ENCODE data around the gene SPATA45. TPM values are rescaled to one million over a fixed set of nuclear protein-coding genes. Genes with fewer than 3 reads are reported as not detected.

SPATA45 gene
- total and polyA plus RNA-seq, 4 donors, result 0.78 TPM; not detected in 3

Other genes with a start within 250 kb of the SPATA45 start
- 100 to 1,000 TPM in 1 of 2 donors, 10 to 100 TPM in 1; 28.1 to 265 TPM for gene ATF3, start 238.9 kb downstream of the SPATA45 start, total RNA-seq
- 10 to 100 TPM; 22.7 to 60.9 TPM for gene ATF3, start 238.9 kb downstream of the SPATA45 start, polyA plus RNA-seq
- 10 to 100 TPM in 1 of 2 donors, 1 to 10 TPM in 1; 5.5 to 13.9 TPM for gene BATF3, start 147.8 kb downstream of the SPATA45 start, total RNA-seq
- 1 to 10 TPM; 5.9 to 8.8 TPM for gene BATF3, start 147.8 kb downstream of the SPATA45 start, polyA plus RNA-seq
- gene NSL1, start 55.9 kb downstream of the SPATA45 start, total RNA-seq, result 10 to 100 TPM; 26.3 to 30.5 TPM
- gene NSL1, start 55.9 kb downstream of the SPATA45 start, polyA plus RNA-seq, result 10 to 100 TPM; 17.7 to 29.2 TPM
- 10 to 100 TPM; 10.9 to 11.4 TPM for gene TATDN3, start 55.8 kb downstream of the SPATA45 start, total RNA-seq
- 10 to 100 TPM; 10.1 to 27.0 TPM for gene TATDN3, start 55.8 kb downstream of the SPATA45 start, polyA plus RNA-seq
- gene FLVCR1, start 10.6 kb upstream of the SPATA45 start, total RNA-seq, result 1 to 10 TPM; 6.9 to 7.7 TPM
- gene FLVCR1, start 10.6 kb upstream of the SPATA45 start, polyA plus RNA-seq, result 1 to 10 TPM; 2.6 to 3.0 TPM
- gene VASH2, start 102.9 kb upstream of the SPATA45 start, total RNA-seq, result 1 to 10 TPM in 1 of 2 donors, under 1 TPM in 1; 0.29 to 1.8 TPM
- under 1 TPM; 0.26 to 0.38 TPM for gene VASH2, start 102.9 kb upstream of the SPATA45 start, polyA plus RNA-seq
- gene ANGEL2, start 168.2 kb upstream of the SPATA45 start, total RNA-seq, result 10 to 100 TPM; 33.5 to 40.4 TPM
- gene ANGEL2, start 168.2 kb upstream of the SPATA45 start, polyA plus RNA-seq, result 10 to 100 TPM; 10.6 to 24.7 TPM
- gene RPS6KC1, start 203.6 kb upstream of the SPATA45 start, total RNA-seq, result 10 to 100 TPM; 24.3 to 26.7 TPM
- 10 to 100 TPM in 1 of 2 donors, 1 to 10 TPM in 1; 7.4 to 10.3 TPM for gene RPS6KC1, start 203.6 kb upstream of the SPATA45 start, polyA plus RNA-seq